Measurements from ENCODE around the gene DYNAP. TPM values are rescaled to one million over a fixed set of nuclear protein-coding genes. Genes with fewer than 3 reads are reported as not detected.

Gene DYNAP
- total and polyA plus RNA-seq, 2 of the 13 experiments (the other 11 are each of a cell fraction or from before 2014, with no cell fraction given), result not detected

DNA sequence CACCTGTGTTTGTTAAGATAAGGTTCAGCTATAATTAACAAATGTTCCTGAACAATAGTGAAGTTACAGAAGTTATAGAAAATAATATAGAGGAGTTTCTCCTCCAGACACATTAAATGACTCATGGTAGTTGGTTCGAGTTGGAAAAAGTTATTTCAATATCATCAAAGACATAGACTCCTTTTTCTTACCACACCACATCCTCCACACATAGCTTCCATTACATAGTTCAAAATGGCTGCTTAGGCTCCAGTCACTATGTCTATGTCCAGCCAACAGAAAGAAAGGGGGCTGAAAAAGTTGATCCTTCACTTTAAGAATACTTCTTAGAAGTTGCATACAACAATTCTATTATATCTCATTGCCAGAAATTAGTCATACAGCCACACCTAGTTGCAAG lies 50.7 kb downstream of the DYNAP start:
- Histone ChIP-seq H4K20me1 (ENCODE audit: insufficient read depth, low read length) (no peaks in the 10 kb centered on the region), H3K27ac (ENCODE audit: extremely low read length, insufficient read depth, low read length) (no peak overlapping the region), H3K4me1 (ENCODE audit: insufficient read depth, low read length) (no peaks in the 10 kb centered on the region), H3K27me3 (ENCODE audit: control insufficient read depth in 1 of 2, insufficient read depth in 2 of 2, low read length in 2 of 2) (no peaks in the 10 kb centered on the region), H2AFZ (ENCODE audit: low read length) (no peak overlapping the region), H3K79me2 (ENCODE audit: insufficient read depth, low read length) (no peaks in the 10 kb centered on the region), H3K9ac (ENCODE audit: insufficient read depth, low read depth, low read length) (no peak overlapping the region), H3K9me3 (ENCODE audit: low read length) (no peaks in the 10 kb centered on the region), H3K4me3 (replicated peaks in 1 of 3; ENCODE audit: insufficient read depth in 1 of 3, low read depth in 2 of 3, low read length in 3 of 3) (no peak overlapping the region), H3K36me3 (replicated peaks in 1 of 2; ENCODE audit: control insufficient read depth in 1 of 2, insufficient read depth in 2 of 2, low read length in 2 of 2) (no peaks in the 10 kb centered on the region), H3K4me2 (ENCODE audit: low read depth, low read length) (no peak overlapping the region)
- in situ Hi-C loops (cut with HindIII; ENCODE audit: extremely low pct_ligation_motif_present, low pct_unique_long_range_greater_than_20kb) (loop anchor here (10.0 kb wide), 1 partner anchor 187 kb away; no protein-coding TSS in a partner anchor), intact Hi-C loops (cut with micrococcal nuclease; ENCODE audit: unreplicated experiment) (no loop called here)
- no peak for FAIRE-seq
- no TSS peak for BruUV-seq (replicated peaks)
- POLR2A ChIA-PET, result no interaction called here
- WGBS (ENCODE audit: low lambda C conversion rate), result 0% methylated on average over 1 of the region's 1 CpG
- CTCF ChIA-PET (ENCODE audit: low intra/inter-chr PET ratio, low total read pairs), result no interaction called here
- DNase-seq (ENCODE audit: low spot score), result no peak
- ATAC-seq, result no peak
- no peak for TF ChIP-seq ZNF20 (CRISPR knock-in tag; IDR thresholded peaks at IDR 0.05)
- no peak for TF ChIP-seq MAF1 (CRISPR knock-in tag; IDR thresholded peaks at IDR 0.05; ENCODE audit: borderline replicate concordance)
- no peak for TF ChIP-seq AFF4 (CRISPR knock-in tag; IDR thresholded peaks at IDR 0.05)

DNA sequence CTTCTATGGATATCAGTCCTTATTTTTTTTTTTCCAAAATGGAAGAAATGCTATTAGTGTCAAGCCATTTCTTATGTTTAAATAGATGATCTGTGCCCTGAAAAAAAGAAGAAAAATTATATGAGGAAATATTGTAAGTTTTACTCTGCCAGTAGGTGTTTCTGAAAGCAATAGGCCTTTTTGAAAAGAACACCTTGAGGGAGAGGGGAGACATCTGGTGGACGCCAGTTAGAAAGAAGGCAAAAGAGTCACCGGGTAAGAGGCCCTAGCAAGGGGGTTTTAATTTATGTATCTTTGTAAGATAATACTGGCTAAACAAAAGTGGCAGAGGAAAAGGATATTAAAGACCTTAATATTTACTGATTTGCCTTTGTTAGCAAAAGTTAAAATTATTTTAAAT lies 56.1 kb downstream of the DYNAP start:
- no TSS peak for BruUV-seq (replicated peaks)
- Histone ChIP-seq H3K4me2 (ENCODE audit: low read depth, low read length) (no peak overlapping the region), H3K4me1 (ENCODE audit: insufficient read depth, low read length) (no peaks in the 10 kb centered on the region), H3K4me3 (replicated peaks in 1 of 3; ENCODE audit: insufficient read depth in 1 of 3, low read depth in 2 of 3, low read length in 3 of 3) (no peak overlapping the region), H2AFZ (ENCODE audit: low read length) (no peak overlapping the region), H3K79me2 (ENCODE audit: insufficient read depth, low read length) (no peaks in the 10 kb centered on the region), H3K27ac (ENCODE audit: extremely low read length, insufficient read depth, low read length) (no peak overlapping the region), H3K9ac (ENCODE audit: insufficient read depth, low read depth, low read length) (no peak overlapping the region), H3K36me3 (replicated peaks in 1 of 2; ENCODE audit: control insufficient read depth in 1 of 2, insufficient read depth in 2 of 2, low read length in 2 of 2) (no peaks in the 10 kb centered on the region), H3K9me3 (ENCODE audit: low read length) (no peaks in the 10 kb centered on the region), H4K20me1 (ENCODE audit: insufficient read depth, low read length) (no peaks in the 10 kb centered on the region), H3K27me3 (ENCODE audit: control insufficient read depth in 1 of 2, insufficient read depth in 2 of 2, low read length in 2 of 2) (no peaks in the 10 kb centered on the region; a peak in 1 of 5 replicates)
- intact Hi-C loops (cut with micrococcal nuclease; ENCODE audit: unreplicated experiment) (loop anchor here (1.0 kb wide), 2 partner anchors 88 to 203 kb away; no protein-coding TSS in a partner anchor), in situ Hi-C loops (cut with HindIII; ENCODE audit: extremely low pct_ligation_motif_present, low pct_unique_long_range_greater_than_20kb) (loop anchor here (10.0 kb wide), 1 partner anchor 192 kb away; no protein-coding TSS in a partner anchor)
- ATAC-seq (peak; percentile 71; the same call in 2 of the 3 replicates), DNase-seq (ENCODE audit: low spot score) (peak; percentile 37), FAIRE-seq (peak; percentile 21)
- POLR2A ChIA-PET, result no interaction called here
- 1% methylated on average over 2 of the region's 2 CpGs for WGBS (ENCODE audit: low lambda C conversion rate)
- no peak for TF ChIP-seq TFAP4 (IDR thresholded peaks at IDR 0.05; ENCODE audit: borderline replicate concordance, low read depth)
- TF ChIP-seq STAG1 (CRISPR knock-in tag; IDR thresholded peaks at IDR 0.05), result peak; percentile 57
- TF ChIP-seq SMC3 (IDR thresholded peaks at IDR 0.05; ENCODE audit: low read length), result peak; percentile 51; the same call in 1 of the 2 replicates
- peak; percentile 50 for TF ChIP-seq CTCF (CRISPR knock-in tag; IDR thresholded peaks at IDR 0.05)
- CTCF ChIA-PET (ENCODE audit: low intra/inter-chr PET ratio, low total read pairs), result interaction anchor here (1.0 to 1.3 kb wide), 2 partner anchors 88 to 203 kb away, joined by 4 read pairs; no protein-coding TSS in a partner anchor
